CD8-positive, alpha-beta memory T cell (primary cell): ENCODE measurements around the gene P2RX1. TPM values are rescaled to one million over a fixed set of nuclear protein-coding genes. Genes with fewer than 3 reads are reported as not detected.

ENCODE experiments used
- CTCF ChIA-PET: fragments of 350-600 bp; sonication (Branson Sonifier 250); formaldehyde crosslinking; loops from one replicate; lab custom pipeline; 2021; ENCODE audit warnings: antibody characterized with exemption; lab: Charles Lee
- POLR2A ChIA-PET: fragments of 350-600 bp; sonication (Branson Sonifier 250); formaldehyde crosslinking; loops from one replicate; lab custom pipeline; 2021; ENCODE audit warnings: antibody characterized with exemption; lab: Charles Lee
- DNase-seq, 5 donors: peaks; one replicate each; pipeline versions ENCODE4 v3.0.0 to v3.0.0-alpha.2; 2020 to 2022; ENCODE audit warnings: mixed read lengths in 1 of 5
- H3K27ac ChIP-seq: one replicate; pipeline ENCODE4 v1.7.0; 2013; ENCODE audit warnings: low read depth, mild to moderate bottlenecking, low read length, moderate library complexity
- H3K27me3 ChIP-seq: 2 replicates; pipeline ENCODE4 v1.7.0; 2013; ENCODE audit warnings: low read length, mild to moderate bottlenecking; ENCODE audit not compliant: insufficient read depth, poor library complexity, severe bottlenecking
- H3K36me3 ChIP-seq: 2 replicates; pipeline ENCODE4 v1.7.0; 2013; ENCODE audit warnings: mild to moderate bottlenecking, low read length, moderate library complexity; ENCODE audit not compliant: insufficient read depth
- H3K4me1 ChIP-seq: 2 replicates; pipeline ENCODE4 v1.7.0; 2013; ENCODE audit warnings: mild to moderate bottlenecking, low read length, moderate library complexity; ENCODE audit not compliant: insufficient read depth
- H3K4me3 ChIP-seq: 2 replicates; pipeline ENCODE4 v1.7.0; 2013; ENCODE audit warnings: mild to moderate bottlenecking, low read length
- H3K9me3 ChIP-seq: 2 replicates; pipeline ENCODE4 v1.7.0; 2013; ENCODE audit warnings: mild to moderate bottlenecking, low read length
- H3K27ac Mint-ChIP-seq, 8 donors: one replicate each; pipeline ENCODE4 v1.8.0; 2020 to 2021; ENCODE audit warnings: mixed read lengths in 8 of 8, mild to moderate bottlenecking in 6 of 8, inconsistent platforms in 3 of 8, moderate library complexity in 3 of 8
- H3K27me3 Mint-ChIP-seq, 2 donors: one replicate each; pipeline ENCODE4 v1.8.0; 2020 to 2021; ENCODE audit warnings: mixed read lengths in 2 of 2, mild to moderate bottlenecking in 1 of 2, moderate library complexity in 1 of 2
- H3K36me3 Mint-ChIP-seq, 3 donors: one replicate each; pipeline ENCODE4 v1.8.0; 2020 to 2021; ENCODE audit warnings: mixed read lengths in 3 of 3, inconsistent platforms in 1 of 3, mild to moderate bottlenecking in 1 of 3
- H3K4me1 Mint-ChIP-seq, 3 donors: one replicate each; pipeline ENCODE4 v1.8.0; 2020 to 2021; ENCODE audit warnings: mixed read lengths in 3 of 3, inconsistent platforms in 1 of 3, mild to moderate bottlenecking in 1 of 3
- H3K4me3 Mint-ChIP-seq, 7 donors: one replicate each; pipeline ENCODE4 v1.8.0; 2020 to 2021; ENCODE audit warnings: mixed read lengths in 7 of 7, mild to moderate bottlenecking in 6 of 7, moderate library complexity in 4 of 7, inconsistent platforms in 2 of 7
- H3K9me3 Mint-ChIP-seq, 5 donors: one replicate each; pipeline ENCODE4 v1.8.0; 2020 to 2022; ENCODE audit warnings: mixed read lengths in 5 of 5, mild to moderate bottlenecking in 3 of 5, moderate library complexity in 2 of 5, inconsistent platforms in 1 of 5
- polyA plus RNA-seq: library from polyadenylated mRNA; unstranded; fragments of 300-500 nt; fragmentation: Illumina TruSeq; gene quantifications from one replicate; pipeline ENCODE4 v1.2.3, GENCODE V29; 2021
- total RNA-seq, 2 experiments: library from RNA; stranded (reverse); gene quantifications; one replicate each; pipeline ENCODE4 v1.2.3, GENCODE V29; 2021

P2RX1 gene
- total and polyA plus RNA-seq, 3 experiments from 2014 or later: 0.13 to 0.22 TPM; not detected in 1

- ChIA-PET POLR2A (no interaction called here), CTCF (interaction anchor here (3.6 kb wide), 1 partner anchor 10 kb away, joined by 16 read pairs; no protein-coding TSS in a partner anchor)
- no peaks in the 10 kb centered on the region for H3K9me3 Mint-ChIP-seq
- H3K4me3 Mint-ChIP-seq: no peak overlapping the region
- H3K27ac ChIP-seq: no peak overlapping the region
- no peak overlapping the region for H3K4me3 ChIP-seq
- H3K9me3 ChIP-seq: no peaks in the 10 kb centered on the region
- peaks cover 19% of the 10 kb centered on the region for H3K36me3 ChIP-seq
- peaks cover 0 to 4% (median 0%) of the 10 kb centered on the region in 3 donors for H3K4me1 Mint-ChIP-seq
- H3K27me3 Mint-ChIP-seq: no peaks in the 10 kb centered on the region
- peak overlapping the region in 1 of 8 donors; percentile 72 for H3K27ac Mint-ChIP-seq
- H3K27me3 ChIP-seq: no peaks in the 10 kb centered on the region
- DNase-seq: no peak
- peaks cover 0 to 45% (median 7%) of the 10 kb centered on the region in 3 donors for H3K36me3 Mint-ChIP-seq
- H3K4me1 ChIP-seq: no peaks in the 10 kb centered on the region
These were observed 7.4 kb upstream of the P2RX1 start for GRCh38 chr17:3923466-3924190.

- Histone ChIP-seq H3K4me3 (no peak overlapping the region), H3K36me3 (peaks cover 10% of the 10 kb centered on the region), H3K27me3 (no peaks in the 10 kb centered on the region), H3K9me3 (no peaks in the 10 kb centered on the region), H3K27ac (no peak overlapping the region), H3K4me1 (peaks cover under 1% of the 10 kb centered on the region)
- Mint-ChIP-seq H3K4me3 (no peak overlapping the region), H3K9me3 (no peaks in the 10 kb centered on the region), H3K4me1 (peaks cover 2 to 4% (median 4%) of the 10 kb centered on the region in 3 donors), H3K36me3 (peaks cover 0 to 36% (median 7%) of the 10 kb centered on the region in 3 donors), H3K27me3 (no peaks in the 10 kb centered on the region), H3K27ac (peak overlapping the region in 4 of 8 donors; percentile 42 to 73 (median 65))
- POLR2A ChIA-PET: no interaction called here
- CTCF ChIA-PET: interaction anchor here (3.6 kb wide), 1 partner anchor 9 kb away, joined by 16 read pairs; no protein-coding TSS in a partner anchor
- no peak for DNase-seq
These were observed 6.5 kb upstream of the P2RX1 start for GRCh38 chr17:3922765-3923164.

- peaks cover 0 to 26% (median 7%) of the 10 kb centered on the region in 3 donors for H3K36me3 Mint-ChIP-seq
- Histone ChIP-seq H3K4me1 (peaks cover 11% of the 10 kb centered on the region), H3K27ac (no peak overlapping the region), H3K9me3 (no peaks in the 10 kb centered on the region), H3K36me3 (no peaks in the 10 kb centered on the region), H3K27me3 (no peaks in the 10 kb centered on the region), H3K4me3 (no peak overlapping the region)
- no peak overlapping the region for H3K4me3 Mint-ChIP-seq
- no peaks in the 10 kb centered on the region for H3K27me3 Mint-ChIP-seq
- ChIA-PET CTCF (interaction anchor here (1.2 to 3.6 kb wide), 2 partner anchors 8 to 82 kb away, joined by 3 to 16 read pairs; no protein-coding TSS in a partner anchor), POLR2A (no interaction called here)
- peak overlapping the region in 2 of 8 donors; percentile 56 to 68 for H3K27ac Mint-ChIP-seq
- no peaks in the 10 kb centered on the region for H3K9me3 Mint-ChIP-seq
- no peak for DNase-seq
- peaks cover 7 to 14% (median 9%) of the 10 kb centered on the region in 3 donors for H3K4me1 Mint-ChIP-seq
These were observed 5.4 kb upstream of the P2RX1 start for GRCh38 chr17:3921502-3922319.

- Histone ChIP-seq H3K4me3 (no peak overlapping the region), H3K27me3 (no peaks in the 10 kb centered on the region), H3K9me3 (no peaks in the 10 kb centered on the region), H3K27ac (no peak overlapping the region), H3K36me3 (no peaks in the 10 kb centered on the region), H3K4me1 (peaks cover 18% of the 10 kb centered on the region)
- Mint-ChIP-seq H3K4me3 (no peak overlapping the region), H3K27ac (peak overlapping the region in 3 of 8 donors; percentile 17 to 68 (median 52)), H3K4me1 (peaks cover 14 to 21% (median 14%) of the 10 kb centered on the region in 3 donors), H3K9me3 (no peaks in the 10 kb centered on the region), H3K36me3 (peaks cover 0 to 19% (median 7%) of the 10 kb centered on the region in 3 donors), H3K27me3 (no peaks in the 10 kb centered on the region)
- DNase-seq: no peak
- ChIA-PET POLR2A (no interaction called here), CTCF (interaction anchor here (1.2 kb wide), 1 partner anchor 83 kb away, joined by 3 read pairs; no protein-coding TSS in a partner anchor)
These were observed 4.7 kb upstream of the P2RX1 start for GRCh38 chr17:3921006-3921405.

GRCh38 chr17:3919123-3919624 is 2.9 kb upstream of the P2RX1 start:
- peaks cover 29% of the 10 kb centered on the region for H3K4me1 ChIP-seq
- peak overlapping the region in 1 of 7 donors; percentile 44 for H3K4me3 Mint-ChIP-seq
- CTCF ChIA-PET: no interaction called here

GRCh38 chr17:3918372-3919122 is 2.3 kb upstream of the P2RX1 start:
- Mint-ChIP-seq H3K4me3 (no peak overlapping the region), H3K36me3 (no peaks in the 10 kb centered on the region), H3K27ac (peak overlapping the region in 3 of 8 donors; percentile 47 to 54 (median 54)), H3K9me3 (no peaks in the 10 kb centered on the region), H3K4me1 (peaks cover 27 to 37% (median 33%) of the 10 kb centered on the region in 3 donors), H3K27me3 (no peaks in the 10 kb centered on the region)
- H3K36me3 ChIP-seq: no peaks in the 10 kb centered on the region
- H3K27ac ChIP-seq: no peak overlapping the region
- no peaks in the 10 kb centered on the region for H3K27me3 ChIP-seq
- ChIA-PET CTCF (no interaction called here), POLR2A (no interaction called here)
- H3K9me3 ChIP-seq: no peaks in the 10 kb centered on the region
- H3K4me1 ChIP-seq: peaks cover 35% of the 10 kb centered on the region
- no peak for DNase-seq
- no peak overlapping the region for H3K4me3 ChIP-seq

More at GRCh38 chr17:3919123-3919624, 2.9 kb upstream of the P2RX1 start:
- Mint-ChIP-seq H3K27ac (peak overlapping the region in 1 of 8 donors; percentile 57), H3K4me1 (peaks cover 21 to 31% (median 27%) of the 10 kb centered on the region in 3 donors), H3K27me3 (no peaks in the 10 kb centered on the region), H3K9me3 (no peaks in the 10 kb centered on the region), H3K36me3 (peaks cover 0 to 2% (median 2%) of the 10 kb centered on the region in 3 donors)
- Histone ChIP-seq H3K9me3 (no peaks in the 10 kb centered on the region), H3K4me3 (no peak overlapping the region), H3K36me3 (no peaks in the 10 kb centered on the region), H3K27me3 (no peaks in the 10 kb centered on the region), H3K27ac (no peak overlapping the region)
- POLR2A ChIA-PET: no interaction called here
- DNase-seq: no peak

- H3K4me3 Mint-ChIP-seq: no peak overlapping the region
- H3K27ac Mint-ChIP-seq: peak overlapping the region in 3 of 8 donors; percentile 54 to 68 (median 60)
- H3K4me1 ChIP-seq: peaks cover 38% of the 10 kb centered on the region
- no peak for DNase-seq
- H3K9me3 Mint-ChIP-seq: no peaks in the 10 kb centered on the region
- CTCF ChIA-PET: interaction anchor here (1.1 to 6.3 kb wide), 2 partner anchors 69 to 88 kb away, joined by 3 to 61 read pairs; no protein-coding TSS in a partner anchor
- POLR2A ChIA-PET: interaction anchor here (0.6 kb wide), 1 partner anchor 224 kb away, joined by 17 read pairs; no protein-coding TSS in a partner anchor
- peak overlapping the region; percentile 31 for H3K27ac ChIP-seq
- H3K4me3 ChIP-seq: no peak overlapping the region
- H3K27me3 ChIP-seq: no peaks in the 10 kb centered on the region
- H3K9me3 ChIP-seq: no peaks in the 10 kb centered on the region
- no peaks in the 10 kb centered on the region for H3K27me3 Mint-ChIP-seq
- no peaks in the 10 kb centered on the region for H3K36me3 Mint-ChIP-seq
- peaks cover 30 to 39% (median 34%) of the 10 kb centered on the region in 3 donors for H3K4me1 Mint-ChIP-seq
- H3K36me3 ChIP-seq: no peaks in the 10 kb centered on the region
These were observed 1.2 kb upstream of the P2RX1 start for GRCh38 chr17:3917391-3917931.
